ENCODE data around the gene SYT13.

Gene SYT13

GRCh38 chr11:45227836-45228235, 58.3 kb downstream of the SYT13 start:
- Histone ChIP-seq H3K9ac (ENCODE audit: insufficient read length, low read depth) (no peak overlapping the region), H3K9me3 (ENCODE audit: insufficient read depth, low read length) (no peaks in the 10 kb centered on the region), H3K4me3 (ENCODE audit: insufficient read length, low read depth) (no peak overlapping the region), H3K27me3 (ENCODE audit: insufficient read depth, insufficient read length) (no peaks in the 10 kb centered on the region), H3K36me3 (ENCODE audit: insufficient read depth, insufficient read length, low read length) (peaks cover 40% of the 10 kb centered on the region), H3K4me1 (ENCODE audit: insufficient read depth, insufficient read length) (no peaks in the 10 kb centered on the region)
- no peak for DNase-seq (ENCODE audit: low read depth, low spot score)
- no peak for TF ChIP-seq YY1 (IDR thresholded peaks at IDR 0.05; ENCODE audit: insufficient read depth, insufficient read length)
- no peak for TF ChIP-seq ZNF274 (IDR thresholded peaks at IDR 0.05; ENCODE audit: low read depth, low read length)
- no peak for TF ChIP-seq SUZ12 (IDR thresholded peaks at IDR 0.05; ENCODE audit: extremely low read depth, insufficient read depth, insufficient read length)

DNA sequence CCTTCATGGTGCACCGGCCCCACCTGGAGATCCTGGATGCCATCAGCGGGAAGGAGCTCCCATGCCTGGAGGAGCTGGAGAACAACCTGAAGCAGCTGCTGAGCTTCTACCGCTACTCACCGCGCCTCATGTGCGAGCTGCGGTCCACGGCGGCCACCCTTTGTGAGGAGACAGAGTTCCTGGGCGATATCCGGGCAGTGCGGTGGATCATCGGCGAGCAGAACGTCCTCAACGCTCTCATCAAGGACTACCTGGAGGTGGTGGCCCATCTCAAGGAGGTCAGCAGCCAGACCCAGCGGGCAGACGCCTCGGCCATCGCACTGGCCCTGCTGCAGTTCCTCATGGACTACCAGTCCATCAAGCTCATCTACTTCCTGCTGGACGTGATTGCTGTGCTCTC, 59.2 kb downstream of the SYT13 start:
- H3K36me3 ChIP-seq (ENCODE audit: insufficient read depth, insufficient read length, low read length): peaks cover 40% of the 10 kb centered on the region
- H3K9me3 ChIP-seq (ENCODE audit: insufficient read depth, low read length): no peaks in the 10 kb centered on the region
- no peak for DNase-seq (ENCODE audit: low read depth, low spot score)
- no peaks in the 10 kb centered on the region for H3K27me3 ChIP-seq (ENCODE audit: insufficient read depth, insufficient read length)
- H3K4me3 ChIP-seq (ENCODE audit: insufficient read length, low read depth): no peak overlapping the region
- TF ChIP-seq SUZ12 (IDR thresholded peaks at IDR 0.05; ENCODE audit: extremely low read depth, insufficient read depth, insufficient read length): no peak
- TF ChIP-seq ZNF274 (IDR thresholded peaks at IDR 0.05; ENCODE audit: low read depth, low read length): no peak
- TF ChIP-seq YY1 (IDR thresholded peaks at IDR 0.05; ENCODE audit: insufficient read depth, insufficient read length): no peak
- H3K4me1 ChIP-seq (ENCODE audit: insufficient read depth, insufficient read length): no peaks in the 10 kb centered on the region
- no peak overlapping the region for H3K9ac ChIP-seq (ENCODE audit: insufficient read length, low read depth)

DNA sequence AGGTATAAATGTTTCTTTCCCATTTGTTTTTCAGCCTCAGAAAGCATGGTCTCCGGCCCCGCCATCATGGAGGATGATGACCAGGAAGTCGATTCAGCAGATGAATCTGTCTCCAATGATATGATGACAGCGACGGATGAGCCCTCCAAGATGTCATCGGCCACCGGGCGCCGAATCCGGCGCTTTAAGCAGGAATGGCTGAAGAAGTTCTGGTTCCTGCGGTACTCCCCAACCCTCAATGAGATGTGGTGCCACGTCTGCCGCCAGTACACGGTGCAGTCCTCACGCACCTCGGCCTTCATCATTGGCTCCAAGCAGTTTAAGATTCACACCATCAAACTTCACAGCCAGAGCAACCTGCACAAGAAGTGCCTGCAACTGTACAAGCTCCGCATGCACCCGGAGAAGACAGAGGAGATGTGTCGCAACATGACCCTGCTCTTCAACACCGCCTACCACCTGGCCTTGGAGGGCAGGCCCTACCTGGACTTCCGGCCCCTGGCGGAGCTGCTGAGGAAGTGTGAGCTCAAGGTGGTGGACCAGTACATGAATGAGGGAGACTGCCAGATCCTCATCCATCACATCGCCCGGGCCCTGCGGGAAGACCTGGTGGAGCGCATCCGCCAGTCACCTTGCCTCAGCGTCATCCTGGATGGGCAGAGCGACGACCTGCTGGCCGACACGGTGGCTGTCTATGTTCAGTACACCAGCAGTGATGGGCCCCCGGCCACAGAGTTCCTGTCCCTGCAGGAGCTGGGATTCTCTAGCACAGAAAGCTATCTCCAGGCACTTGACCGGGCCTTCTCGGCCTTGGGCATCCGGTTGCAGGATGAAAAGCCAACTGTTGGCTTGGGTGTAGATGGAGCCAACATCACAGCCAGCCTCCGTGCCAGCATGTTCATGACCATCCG, 59.9 kb downstream of the SYT13 start:
- DNase-seq (ENCODE audit: low read depth, low spot score): no peak
- Histone ChIP-seq H3K9me3 (ENCODE audit: insufficient read depth, low read length) (no peaks in the 10 kb centered on the region), H3K4me3 (ENCODE audit: insufficient read length, low read depth) (no peak overlapping the region), H3K27me3 (ENCODE audit: insufficient read depth, insufficient read length) (no peaks in the 10 kb centered on the region), H3K36me3 (ENCODE audit: insufficient read depth, insufficient read length, low read length) (peaks cover 40% of the 10 kb centered on the region), H3K9ac (ENCODE audit: insufficient read length, low read depth) (no peak overlapping the region), H3K4me1 (ENCODE audit: insufficient read depth, insufficient read length) (no peaks in the 10 kb centered on the region)
- TF ChIP-seq SUZ12 (IDR thresholded peaks at IDR 0.05; ENCODE audit: extremely low read depth, insufficient read depth, insufficient read length): no peak
- TF ChIP-seq ZNF274 (IDR thresholded peaks at IDR 0.05; ENCODE audit: low read depth, low read length): no peak
- no peak for TF ChIP-seq YY1 (IDR thresholded peaks at IDR 0.05; ENCODE audit: insufficient read depth, insufficient read length)

GRCh38 chr11:45225277-45225676, 60.9 kb downstream of the SYT13 start:
- H3K27me3 ChIP-seq (ENCODE audit: insufficient read depth, insufficient read length): no peaks in the 10 kb centered on the region
- no peaks in the 10 kb centered on the region for H3K9me3 ChIP-seq (ENCODE audit: insufficient read depth, low read length)
- H3K4me1 ChIP-seq (ENCODE audit: insufficient read depth, insufficient read length): no peaks in the 10 kb centered on the region
- H3K36me3 ChIP-seq (ENCODE audit: insufficient read depth, insufficient read length, low read length): peaks cover 44% of the 10 kb centered on the region
- DNase-seq (ENCODE audit: low read depth, low spot score): no peak
- H3K4me3 ChIP-seq (ENCODE audit: insufficient read length, low read depth): no peak overlapping the region
- no peak for TF ChIP-seq SUZ12 (IDR thresholded peaks at IDR 0.05; ENCODE audit: extremely low read depth, insufficient read depth, insufficient read length)
- no peak for TF ChIP-seq ZNF274 (IDR thresholded peaks at IDR 0.05; ENCODE audit: low read depth, low read length)
- no peak for TF ChIP-seq YY1 (IDR thresholded peaks at IDR 0.05; ENCODE audit: insufficient read depth, insufficient read length)
- H3K9ac ChIP-seq (ENCODE audit: insufficient read length, low read depth): no peak overlapping the region

- Histone ChIP-seq H3K4me1 (ENCODE audit: insufficient read depth, insufficient read length) (no peaks in the 10 kb centered on the region), H3K36me3 (ENCODE audit: insufficient read depth, insufficient read length, low read length) (peaks cover 44% of the 10 kb centered on the region), H3K9ac (ENCODE audit: insufficient read length, low read depth) (no peak overlapping the region), H3K27me3 (ENCODE audit: insufficient read depth, insufficient read length) (no peaks in the 10 kb centered on the region), H3K9me3 (ENCODE audit: insufficient read depth, low read length) (no peaks in the 10 kb centered on the region), H3K4me3 (ENCODE audit: insufficient read length, low read depth) (no peak overlapping the region)
- no peak for DNase-seq (ENCODE audit: low read depth, low spot score)
- TF ChIP-seq YY1 (IDR thresholded peaks at IDR 0.05; ENCODE audit: insufficient read depth, insufficient read length): no peak
- TF ChIP-seq ZNF274 (IDR thresholded peaks at IDR 0.05; ENCODE audit: low read depth, low read length): no peak
- no peak for TF ChIP-seq SUZ12 (IDR thresholded peaks at IDR 0.05; ENCODE audit: extremely low read depth, insufficient read depth, insufficient read length)
These were observed 61.4 kb downstream of the SYT13 start for GRCh38 chr11:45224766-45225165.

DNA sequence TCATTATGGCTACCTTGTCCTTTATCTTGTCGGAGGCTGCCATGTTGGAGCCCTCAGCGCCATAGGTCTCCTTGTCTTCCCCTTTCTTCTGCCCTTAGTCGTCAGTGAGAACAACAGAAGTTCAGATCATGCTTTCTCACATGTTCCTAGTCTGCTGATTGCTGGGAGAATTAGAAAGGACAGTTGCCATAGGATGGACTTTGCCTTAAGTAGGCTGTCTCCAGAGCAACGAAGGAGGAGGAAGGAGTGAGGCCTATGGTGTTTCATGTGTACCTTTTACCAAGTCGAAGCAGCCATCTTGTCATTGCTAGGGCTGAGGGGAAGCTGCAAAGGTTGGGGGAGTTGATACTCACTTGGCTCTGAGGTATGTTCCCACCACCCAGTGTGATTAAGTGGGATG, 62.6 kb downstream of the SYT13 start:
- no peaks in the 10 kb centered on the region for H3K27me3 ChIP-seq (ENCODE audit: insufficient read depth, insufficient read length)

DNA sequence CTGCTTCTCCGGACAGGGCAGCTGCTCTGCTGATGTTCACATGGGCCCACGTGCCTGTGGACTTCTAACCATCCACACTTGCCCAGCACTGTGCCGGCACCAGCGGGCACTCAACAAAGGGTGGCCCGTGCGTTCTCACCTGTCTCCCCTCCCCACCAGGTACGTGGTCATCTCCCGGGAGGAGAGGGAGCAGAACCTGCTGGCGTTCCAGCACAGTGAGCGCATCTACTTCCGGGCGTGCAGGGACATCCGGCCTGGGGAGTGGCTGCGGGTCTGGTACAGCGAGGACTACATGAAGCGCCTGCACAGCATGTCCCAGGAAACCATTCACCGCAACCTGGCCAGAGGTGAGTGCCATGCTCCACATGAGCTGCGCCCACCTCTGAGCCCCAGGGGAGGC, 66.7 kb downstream of the SYT13 start:
- Histone ChIP-seq H3K27me3 (ENCODE audit: insufficient read depth, insufficient read length) (no peaks in the 10 kb centered on the region), H3K9ac (ENCODE audit: insufficient read length, low read depth) (no peak overlapping the region), H3K4me3 (ENCODE audit: insufficient read length, low read depth) (no peak overlapping the region), H3K36me3 (ENCODE audit: insufficient read depth, insufficient read length, low read length) (peaks cover 14% of the 10 kb centered on the region), H3K4me1 (ENCODE audit: insufficient read depth, insufficient read length) (no peaks in the 10 kb centered on the region), H3K9me3 (ENCODE audit: insufficient read depth, low read length) (no peaks in the 10 kb centered on the region)
- no peak for DNase-seq (ENCODE audit: low read depth, low spot score)
- TF ChIP-seq SUZ12 (IDR thresholded peaks at IDR 0.05; ENCODE audit: extremely low read depth, insufficient read depth, insufficient read length) (no peak), YY1 (IDR thresholded peaks at IDR 0.05; ENCODE audit: insufficient read depth, insufficient read length) (no peak), ZNF274 (IDR thresholded peaks at IDR 0.05; ENCODE audit: low read depth, low read length) (no peak)

More for the DNA sequence above, 62.6 kb downstream of the SYT13 start:
- H3K4me3 ChIP-seq (ENCODE audit: insufficient read length, low read depth): no peak overlapping the region
- TF ChIP-seq ZNF274 (IDR thresholded peaks at IDR 0.05; ENCODE audit: low read depth, low read length) (no peak), SUZ12 (IDR thresholded peaks at IDR 0.05; ENCODE audit: extremely low read depth, insufficient read depth, insufficient read length) (no peak), YY1 (IDR thresholded peaks at IDR 0.05; ENCODE audit: insufficient read depth, insufficient read length) (no peak)
- no peaks in the 10 kb centered on the region for H3K9me3 ChIP-seq (ENCODE audit: insufficient read depth, low read length)
- H3K4me1 ChIP-seq (ENCODE audit: insufficient read depth, insufficient read length): no peaks in the 10 kb centered on the region
- DNase-seq (ENCODE audit: low read depth, low spot score): no peak
- peaks cover 49% of the 10 kb centered on the region for H3K36me3 ChIP-seq (ENCODE audit: insufficient read depth, insufficient read length, low read length)
- H3K9ac ChIP-seq (ENCODE audit: insufficient read length, low read depth): no peak overlapping the region
